Measurements from ENCODE around the gene SRBD1.

DNA sequence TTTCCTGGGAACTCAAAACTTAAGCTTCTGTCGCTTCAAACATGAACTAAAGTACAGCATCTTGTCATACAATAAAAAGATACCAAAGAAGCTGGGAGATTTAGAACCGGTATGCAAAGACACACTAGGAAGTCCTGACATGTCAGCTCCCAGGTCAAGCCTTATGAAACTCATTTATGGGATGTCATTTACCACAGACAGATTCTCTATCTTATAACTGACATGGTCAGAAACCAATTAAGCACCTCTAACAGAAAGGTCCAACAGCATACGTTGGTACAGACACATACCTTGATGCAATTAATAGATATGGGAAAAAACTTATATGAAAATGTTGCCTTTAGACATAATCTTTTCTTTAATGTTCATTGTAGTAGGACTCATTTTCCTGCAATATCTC, 169.0 kb downstream of the SRBD1 start:
- TF ChIP-seq, protein P1, sequence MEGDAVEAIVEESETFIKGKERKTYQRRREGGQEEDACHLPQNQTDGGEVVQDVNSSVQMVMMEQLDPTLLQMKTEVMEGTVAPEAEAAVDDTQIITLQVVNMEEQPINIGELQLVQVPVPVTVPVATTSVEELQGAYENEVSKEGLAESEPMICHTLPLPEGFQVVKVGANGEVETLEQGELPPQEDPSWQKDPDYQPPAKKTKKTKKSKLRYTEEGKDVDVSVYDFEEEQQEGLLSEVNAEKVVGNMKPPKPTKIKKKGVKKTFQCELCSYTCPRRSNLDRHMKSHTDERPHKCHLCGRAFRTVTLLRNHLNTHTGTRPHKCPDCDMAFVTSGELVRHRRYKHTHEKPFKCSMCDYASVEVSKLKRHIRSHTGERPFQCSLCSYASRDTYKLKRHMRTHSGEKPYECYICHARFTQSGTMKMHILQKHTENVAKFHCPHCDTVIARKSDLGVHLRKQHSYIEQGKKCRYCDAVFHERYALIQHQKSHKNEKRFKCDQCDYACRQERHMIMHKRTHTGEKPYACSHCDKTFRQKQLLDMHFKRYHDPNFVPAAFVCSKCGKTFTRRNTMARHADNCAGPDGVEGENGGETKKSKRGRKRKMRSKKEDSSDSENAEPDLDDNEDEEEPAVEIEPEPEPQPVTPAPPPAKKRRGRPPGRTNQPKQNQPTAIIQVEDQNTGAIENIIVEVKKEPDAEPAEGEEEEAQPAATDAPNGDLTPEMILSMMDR (IDR thresholded peaks at IDR 0.05; ENCODE audit: low read depth, low read length) = no peak
- TF ChIP-seq EZH2phosphoT487 (IDR thresholded peaks at IDR 0.05; ENCODE audit: low read depth) = no peak

All from OCI-LY3 (cell line).